Measurements from ENCODE around the gene MEGF9. TPM values are rescaled to one million over a fixed set of nuclear protein-coding genes. Genes with fewer than 3 reads are reported as not detected.

MEGF9 gene
- total RNA-seq, 1 experiment from 2014 or later, result 8.3 TPM

DNA sequence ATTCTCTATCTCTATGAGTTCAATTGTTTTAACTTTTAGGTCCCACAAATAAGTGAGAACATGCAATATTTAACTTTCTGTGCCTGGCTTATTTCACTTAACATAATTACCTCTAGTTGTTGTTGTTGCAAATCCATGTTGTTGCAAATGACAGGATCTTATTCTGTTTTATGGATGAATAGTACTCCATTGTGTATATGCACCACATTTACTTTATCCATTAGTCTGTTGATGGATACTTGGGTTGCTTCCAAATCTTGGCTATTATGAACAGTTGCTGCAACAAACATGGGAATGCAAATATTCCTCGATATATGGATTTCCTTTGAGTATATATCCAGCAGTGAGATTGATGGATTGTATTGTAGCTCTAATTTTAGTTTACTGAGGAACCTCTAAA, 36.3 kb downstream of the MEGF9 start:
- Histone ChIP-seq H3K79me2 (ENCODE audit: insufficient read depth, low read length) (no peaks in the 10 kb centered on the region), H3K4me3 (replicated peaks in 1 of 2; ENCODE audit: low read depth in 1 of 2, low read length in 2 of 2) (no peak overlapping the region), H3K9ac (ENCODE audit: low read length) (no peak overlapping the region), H3K9me3 (ENCODE audit: control insufficient read depth in 1 of 2, insufficient read depth in 1 of 2, low read depth in 1 of 2, low read length in 2 of 2) (no peaks in the 10 kb centered on the region), H3K4me1 (ENCODE audit: control insufficient read depth in 1 of 2, insufficient read depth in 2 of 2, low read length in 2 of 2) (no peaks in the 10 kb centered on the region), H3K36me3 (ENCODE audit: control insufficient read depth in 1 of 2, insufficient read depth in 2 of 2, low read length in 2 of 2) (no peaks in the 10 kb centered on the region), H3K4me2 (ENCODE audit: low read length) (no peak overlapping the region), H2AFZ (ENCODE audit: low read depth, low read length, poor library complexity, severe bottlenecking) (no peak overlapping the region), H4K20me1 (ENCODE audit: insufficient read depth) (no peaks in the 10 kb centered on the region), H3K27me3 (ENCODE audit: insufficient read depth, low read length) (no peaks in the 10 kb centered on the region), H3K9me2 (ENCODE audit: insufficient read depth) (no peaks in the 10 kb centered on the region), H3K27ac (ENCODE audit: low read depth, low read length) (no peak overlapping the region)
- ATAC-seq (no peak), DNase-seq (ENCODE audit: low read depth, low spot score) (no peak)
- CTCF ChIA-PET, result no interaction called here
- RAD21 ChIA-PET (ENCODE audit: low non-redundant PET in 1 of 2, low total read pairs in 2 of 2, uncharacterized antibody in 2 of 2, unreplicated experiment in 2 of 2), result no interaction called here
- POLR2A ChIA-PET, result interaction anchor here (0.6 kb wide), 1 partner anchor 44 kb away, joined by 3 read pairs; no protein-coding TSS in a partner anchor
- TF ChIP-seq JUND (IDR thresholded peaks at IDR 0.05) (no peak), SRF (IDR thresholded peaks at IDR 0.05; ENCODE audit: low read depth) (no peak), SIN3A (IDR thresholded peaks at IDR 0.05; ENCODE audit: low read depth) (no peak), RAD21 (IDR thresholded peaks at IDR 0.05; ENCODE audit: low read depth) (no peak), EZH2phosphoT487 (IDR thresholded peaks at IDR 0.05; ENCODE audit: borderline replicate concordance) (no peak), POLR2A (IDR thresholded peaks at IDR 0.05; ENCODE audit: borderline replicate concordance, extremely low read depth, insufficient read depth, insufficient read length) (no peak), POLR2AphosphoS5 (IDR thresholded peaks at IDR 0.05; ENCODE audit: low read depth, low read length) (no peak), ZFX (IDR thresholded peaks at IDR 0.05) (no peak), FOSL1 (IDR thresholded peaks at IDR 0.05; ENCODE audit: low read depth) (no peak), SP1 (IDR thresholded peaks at IDR 0.05; ENCODE audit: low read depth) (no peak), CEBPB (IDR thresholded peaks at IDR 0.05; ENCODE audit: low read depth) (no peak), ELF1 (IDR thresholded peaks at IDR 0.05; ENCODE audit: borderline replicate concordance, low read depth) (no peak), TCF7L2 (IDR thresholded peaks at IDR 0.05; ENCODE audit: borderline replicate concordance, extremely low read depth, insufficient read depth, insufficient read length) (no peak), EZH2 (IDR thresholded peaks at IDR 0.05) (no peak), ZNF274 (IDR thresholded peaks at IDR 0.05; ENCODE audit: low read depth, low read length) (no peak)
- TF ChIP-seq, protein P1, sequence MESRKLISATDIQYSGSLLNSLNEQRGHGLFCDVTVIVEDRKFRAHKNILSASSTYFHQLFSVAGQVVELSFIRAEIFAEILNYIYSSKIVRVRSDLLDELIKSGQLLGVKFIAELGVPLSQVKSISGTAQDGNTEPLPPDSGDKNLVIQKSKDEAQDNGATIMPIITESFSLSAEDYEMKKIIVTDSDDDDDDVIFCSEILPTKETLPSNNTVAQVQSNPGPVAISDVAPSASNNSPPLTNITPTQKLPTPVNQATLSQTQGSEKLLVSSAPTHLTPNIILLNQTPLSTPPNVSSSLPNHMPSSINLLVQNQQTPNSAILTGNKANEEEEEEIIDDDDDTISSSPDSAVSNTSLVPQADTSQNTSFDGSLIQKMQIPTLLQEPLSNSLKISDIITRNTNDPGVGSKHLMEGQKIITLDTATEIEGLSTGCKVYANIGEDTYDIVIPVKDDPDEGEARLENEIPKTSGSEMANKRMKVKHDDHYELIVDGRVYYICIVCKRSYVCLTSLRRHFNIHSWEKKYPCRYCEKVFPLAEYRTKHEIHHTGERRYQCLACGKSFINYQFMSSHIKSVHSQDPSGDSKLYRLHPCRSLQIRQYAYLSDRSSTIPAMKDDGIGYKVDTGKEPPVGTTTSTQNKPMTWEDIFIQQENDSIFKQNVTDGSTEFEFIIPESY (IDR thresholded peaks at IDR 0.05; ENCODE audit: extremely low read depth, insufficient replicate concordance, low read length), result no peak
- TF ChIP-seq, protein P2, sequence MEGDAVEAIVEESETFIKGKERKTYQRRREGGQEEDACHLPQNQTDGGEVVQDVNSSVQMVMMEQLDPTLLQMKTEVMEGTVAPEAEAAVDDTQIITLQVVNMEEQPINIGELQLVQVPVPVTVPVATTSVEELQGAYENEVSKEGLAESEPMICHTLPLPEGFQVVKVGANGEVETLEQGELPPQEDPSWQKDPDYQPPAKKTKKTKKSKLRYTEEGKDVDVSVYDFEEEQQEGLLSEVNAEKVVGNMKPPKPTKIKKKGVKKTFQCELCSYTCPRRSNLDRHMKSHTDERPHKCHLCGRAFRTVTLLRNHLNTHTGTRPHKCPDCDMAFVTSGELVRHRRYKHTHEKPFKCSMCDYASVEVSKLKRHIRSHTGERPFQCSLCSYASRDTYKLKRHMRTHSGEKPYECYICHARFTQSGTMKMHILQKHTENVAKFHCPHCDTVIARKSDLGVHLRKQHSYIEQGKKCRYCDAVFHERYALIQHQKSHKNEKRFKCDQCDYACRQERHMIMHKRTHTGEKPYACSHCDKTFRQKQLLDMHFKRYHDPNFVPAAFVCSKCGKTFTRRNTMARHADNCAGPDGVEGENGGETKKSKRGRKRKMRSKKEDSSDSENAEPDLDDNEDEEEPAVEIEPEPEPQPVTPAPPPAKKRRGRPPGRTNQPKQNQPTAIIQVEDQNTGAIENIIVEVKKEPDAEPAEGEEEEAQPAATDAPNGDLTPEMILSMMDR (IDR thresholded peaks at IDR 0.05 in 2 of 3, conservative IDR thresholded peaks at IDR 0.05 in 1 of 3; ENCODE audit: borderline replicate concordance in 1 of 3, insufficient read depth in 1 of 3, low read depth in 2 of 3, low read length in 2 of 3), result no peak
- TF ChIP-seq, protein P3, sequence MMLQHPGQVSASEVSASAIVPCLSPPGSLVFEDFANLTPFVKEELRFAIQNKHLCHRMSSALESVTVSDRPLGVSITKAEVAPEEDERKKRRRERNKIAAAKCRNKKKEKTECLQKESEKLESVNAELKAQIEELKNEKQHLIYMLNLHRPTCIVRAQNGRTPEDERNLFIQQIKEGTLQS (IDR thresholded peaks at IDR 0.05), result no peak
- TF ChIP-seq, protein P4, sequence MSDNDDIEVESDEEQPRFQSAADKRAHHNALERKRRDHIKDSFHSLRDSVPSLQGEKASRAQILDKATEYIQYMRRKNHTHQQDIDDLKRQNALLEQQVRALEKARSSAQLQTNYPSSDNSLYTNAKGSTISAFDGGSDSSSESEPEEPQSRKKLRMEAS (IDR thresholded peaks at IDR 0.05), result no peak
- intact Hi-C loops (cut with micrococcal nuclease), result no loop called here
- BruUV-seq (replicated peaks), result no TSS peak
